Psoas muscle (tissue), 8 donors: ENCODE measurements around the gene PIWIL1. TPM values are rescaled to one million over a fixed set of nuclear protein-coding genes. Genes with fewer than 3 reads are reported as not detected.

ENCODE experiments used
- ATAC-seq, 4 donors: fragments of 200-7000 bp; cut with Tn5 transposase; one replicate each; pipeline ENCODE4 v1.9.1; 2020; ENCODE audit warnings: moderate library complexity in 3 of 4, mild to moderate bottlenecking in 2 of 4
- DNase-seq, 2 donors: peaks; one replicate each; pipeline ENCODE4 v3.0.0-alpha.2; 2020
- H3K27ac ChIP-seq: fragments of 200-600 bp; one replicate; pipeline ENCODE4 v1.8.0; 2022
- H3K27me3 ChIP-seq, 3 donors: fragments of 200-600 bp in 1 of 3; one replicate each; pipeline versions ENCODE4 v1.6.1 to v1.8.0; 2013 to 2022; ENCODE audit warnings: low read length in 2 of 3, mild to moderate bottlenecking in 2 of 3, moderate library complexity in 1 of 3; ENCODE audit not compliant: insufficient read depth in 3 of 3
- H3K36me3 ChIP-seq, 2 donors: fragments of 200-600 bp in 1 of 2; one replicate each; pipeline versions ENCODE4 v1.6.1 to v1.8.0; 2013 to 2022; ENCODE audit warnings: low read depth in 1 of 2, mild to moderate bottlenecking in 1 of 2, moderate library complexity in 1 of 2; ENCODE audit not compliant: insufficient read depth in 1 of 2
- H3K4me1 ChIP-seq: fragments of 200-600 bp; one replicate; pipeline ENCODE4 v1.8.0; 2022
- H3K4me3 ChIP-seq: fragments of 200-600 bp; one replicate; pipeline ENCODE4 v1.8.0; 2022; ENCODE audit warnings: mild to moderate bottlenecking
- H3K9me3 ChIP-seq: fragments of 200-600 bp; one replicate; pipeline ENCODE4 v1.8.0; 2022
- CTCF ChIP-seq: fragments of 200-600 bp; IDR thresholded peaks from one replicate; pipeline ENCODE4 v1.8.0; 2022; ENCODE audit warnings: antibody characterized with exemption
- WGBS, 3 donors: extraction: QIAGEN DNeasy Blood & Tissue Kit; methylation state at CpG; one replicate each; pipeline versions ENCODE4 v1.1.6 to v1.1.7; 2013; 5-methylcytosine and 5-hydroxymethylcytosine counted together
- intact Hi-C, 2 donors: fragments of 100-400 bp; cut with DNase I; formaldehyde crosslinking; loops; one replicate each; pipeline versions ENCODE4 v1.11.0 to v1.14.2; 2022
- polyA plus RNA-seq, 3 donors: library from polyadenylated mRNA; stranded (reverse); fragments of 200-250 nt; gene quantifications; one replicate each; pipeline ENCODE4 v1.2.3, GENCODE V29; 2013
- total RNA-seq, 4 donors: library from RNA; stranded (reverse); fragmentation: NEBNext Ultra II Directional in 2 of 4; extraction: Animal tissue kit (Norgen Biotek cat#: 25700) in 2 of 4; gene quantifications; one replicate each; pipeline versions ENCODE4 v1.2.1 to v1.2.4, GENCODE V29; 2021 to 2023
- donor health status: healthy with polysubstance abuse.
- donor health status: DM: no; HTN: no; CAD: no; lungs with moderate emphysema.
- donor health status: Bipolar disorder and iron deficiency.
- donor health status: healthy.
- donor health status: DM: yes; HTN: yes; CAD: no.
- donor health status: DM: no; HTN: no; CAD: no.
- donor health status: DM: no; HTN: no; CAD: no.
- donor health status: DM: yes; HTN: yes; CAD: no.

PIWIL1 gene
- total and polyA plus RNA-seq, 7 donors, result not detected

GRCh38 chr12:130353081-130353480 is 15.4 kb downstream of the PIWIL1 start:
- ATAC-seq (no peak), DNase-seq (no peak)
- Histone ChIP-seq H3K9me3 (no peaks in the 10 kb centered on the region), H3K27me3 (peaks cover 3 to 7% (median 6%) of the 10 kb centered on the region in 3 donors), H3K36me3 (no peaks in the 10 kb centered on the region), H3K4me3 (no peak overlapping the region), H3K27ac (no peak overlapping the region), H3K4me1 (no peaks in the 10 kb centered on the region)
- TF ChIP-seq CTCF, result no peak
- intact Hi-C loops, result no loop called here

- intact Hi-C loops, result no loop called here
- Histone ChIP-seq H3K9me3 (no peaks in the 10 kb centered on the region), H3K27me3 (peaks cover 4 to 18% (median 6%) of the 10 kb centered on the region in 3 donors), H3K27ac (no peak overlapping the region), H3K4me3 (no peak overlapping the region), H3K36me3 (no peaks in the 10 kb centered on the region), H3K4me1 (no peaks in the 10 kb centered on the region)
- 59 to 65% (median 63%) methylated on average over 7 of the region's 7 CpGs for WGBS, 3 donors
- ATAC-seq (no peak), DNase-seq (no peak)
- no peak for TF ChIP-seq CTCF
Observed at GRCh38 chr12:130354407-130354806, 16.7 kb downstream of the PIWIL1 start.

GRCh38 chr12:130356222-130356621 is 18.5 kb downstream of the PIWIL1 start:
- no peak for TF ChIP-seq CTCF
- H3K27ac ChIP-seq, result no peak overlapping the region
- H3K4me3 ChIP-seq, result no peak overlapping the region
- ATAC-seq (no peak), DNase-seq (no peak)
- WGBS, 3 donors, result 24 to 30% (median 29%) methylated on average over 8 of the region's 8 CpGs
- intact Hi-C loops, result no loop called here
- H3K4me1 ChIP-seq, result no peaks in the 10 kb centered on the region
- no peaks in the 10 kb centered on the region for H3K36me3 ChIP-seq
- peaks cover 4 to 22% (median 6%) of the 10 kb centered on the region in 3 donors for H3K27me3 ChIP-seq
- H3K9me3 ChIP-seq, result no peaks in the 10 kb centered on the region

- H3K9me3 ChIP-seq, result no peaks in the 10 kb centered on the region
- no peaks in the 10 kb centered on the region for H3K36me3 ChIP-seq
- H3K27ac ChIP-seq, result no peak overlapping the region
- WGBS, 3 donors, result 16 to 22% (median 21%) methylated on average over 8 of the region's 8 CpGs
- intact Hi-C loops, result no loop called here
- H3K27me3 ChIP-seq, result peaks cover 4 to 22% (median 7%) of the 10 kb centered on the region in 3 donors
- ATAC-seq, result no peak
- DNase-seq, result no peak
- TF ChIP-seq CTCF, result no peak
- H3K4me3 ChIP-seq, result no peak overlapping the region
- H3K4me1 ChIP-seq, result no peaks in the 10 kb centered on the region
Observed at GRCh38 chr12:130357241-130357640, 19.6 kb downstream of the PIWIL1 start.

- Histone ChIP-seq H3K4me3 (no peak overlapping the region), H3K9me3 (no peaks in the 10 kb centered on the region), H3K36me3 (no peaks in the 10 kb centered on the region), H3K27me3 (peaks cover 4 to 20% (median 7%) of the 10 kb centered on the region in 3 donors), H3K4me1 (no peaks in the 10 kb centered on the region), H3K27ac (no peak overlapping the region)
- intact Hi-C loops, result no loop called here
- 50 to 60% (median 51%) methylated on average over 14 of the region's 14 CpGs for WGBS, 3 donors
- no peak for ATAC-seq
- no peak for TF ChIP-seq CTCF
- no peak for DNase-seq
Observed at GRCh38 chr12:130357729-130358330, 20.1 kb downstream of the PIWIL1 start.
